Lower lobe of right lung (tissue), 2 donors: ENCODE data around the gene CCDC9. TPM values are rescaled to one million over a fixed set of nuclear protein-coding genes. Genes with fewer than 3 reads are reported as not detected.
A peak's percentile ranks its signal among the peaks of the same experiment; 100 is the strongest.

Experiments
- ATAC-seq, 2 donors: fragments of 200-7000 bp; cut with Tn5 transposase; one replicate each; pipeline ENCODE4 v1.9.1; 2020 to 2022; ENCODE audit warnings: mild to moderate bottlenecking in 2 of 2, moderate library complexity in 2 of 2
- DNase-seq: peaks from one replicate; pipeline ENCODE4 v3.0.0-alpha.2; 2020
- H3K27ac ChIP-seq: fragments of 200-600 bp; one replicate; pipeline ENCODE4 v1.8.0; 2022
- H3K27me3 ChIP-seq: fragments of 200-600 bp; one replicate; pipeline ENCODE4 v1.8.0; 2022; ENCODE audit warnings: low read depth
- H3K36me3 ChIP-seq: fragments of 200-600 bp; one replicate; pipeline ENCODE4 v1.8.0; 2022; ENCODE audit warnings: mild to moderate bottlenecking
- H3K4me1 ChIP-seq: fragments of 200-600 bp; one replicate; pipeline ENCODE4 v1.8.0; 2022
- H3K4me3 ChIP-seq: fragments of 200-600 bp; one replicate; pipeline ENCODE4 v1.8.0; 2022; ENCODE audit warnings: mild to moderate bottlenecking
- H3K9me3 ChIP-seq: fragments of 200-600 bp; one replicate; pipeline ENCODE4 v1.8.0; 2022
- CTCF ChIP-seq: fragments of 200-600 bp; IDR thresholded peaks from one replicate; pipeline ENCODE4 v1.8.0; 2022; ENCODE audit warnings: antibody characterized with exemption, mild to moderate bottlenecking
- intact Hi-C: fragments of 100-400 bp; cut with DNase I; formaldehyde crosslinking; loops from one replicate; pipeline ENCODE4 v1.11.0; 2022
- total RNA-seq: library from RNA; stranded (reverse); fragmentation: NEBNext Ultra II Directional; extraction: Animal tissue kit (Norgen Biotek cat#: 25700); gene quantifications from one replicate; pipeline ENCODE4 v1.2.1, GENCODE V29; 2021
- donor health status: DM: no; HTN: yes; CAD: no; lungs with severe emphysema.

The CCDC9 gene
- total RNA-seq, 1 donor from 2014 or later, result 30.7 TPM

- no peaks in the 10 kb centered on the region for H3K9me3 ChIP-seq
- ATAC-seq (no peak), DNase-seq (no peak)
- intact Hi-C loops, result no loop called here
- H3K27ac ChIP-seq, result no peak overlapping the region
- no peaks in the 10 kb centered on the region for H3K27me3 ChIP-seq
- no peaks in the 10 kb centered on the region for H3K36me3 ChIP-seq
- no peak overlapping the region for H3K4me3 ChIP-seq
- no peak for TF ChIP-seq CTCF
- H3K4me1 ChIP-seq, result no peaks in the 10 kb centered on the region
Measured at GRCh38 chr19:47306303-47306702, 50.0 kb downstream of the CCDC9 start.

GRCh38 chr19:47309038-47309437 is 52.7 kb downstream of the CCDC9 start:
- Histone ChIP-seq H3K36me3 (no peaks in the 10 kb centered on the region), H3K4me1 (peaks cover 10% of the 10 kb centered on the region), H3K4me3 (no peak overlapping the region), H3K27ac (peak overlapping the region; percentile 36), H3K9me3 (no peaks in the 10 kb centered on the region), H3K27me3 (peaks cover 7% of the 10 kb centered on the region)
- intact Hi-C loops, result no loop called here
- no peak for TF ChIP-seq CTCF
- no peak for ATAC-seq
- DNase-seq, result no peak

- H3K36me3 ChIP-seq, result no peaks in the 10 kb centered on the region
- H3K27me3 ChIP-seq, result peaks cover 7% of the 10 kb centered on the region
- ATAC-seq (peak; percentile 51 to 73), DNase-seq (peak; percentile 73)
- peak within 1 kb of the TSS; percentile 46 for H3K4me3 ChIP-seq
- H3K27ac ChIP-seq, result peak within 1 kb of the TSS; percentile 67
- TF ChIP-seq CTCF, result no peak
- no peaks in the 10 kb centered on the region for H3K9me3 ChIP-seq
- H3K4me1 ChIP-seq, result peaks cover 10% of the 10 kb centered on the region
- intact Hi-C loops, result no loop called here
Measured at GRCh38 chr19:47309608-47310007, 53.3 kb downstream of the CCDC9 start, which contains the start of gene C5AR1. Gene C5AR1 (plus strand): TSS chr19:47309861. CDS start chr19:47309896, 35 bp downstream.

- peaks cover 7% of the 10 kb centered on the region for H3K27me3 ChIP-seq
- TF ChIP-seq CTCF, result no peak
- H3K4me1 ChIP-seq, result peaks cover 10% of the 10 kb centered on the region
- peak overlapping the region; percentile 67 for H3K27ac ChIP-seq
- no peaks in the 10 kb centered on the region for H3K9me3 ChIP-seq
- no peak for DNase-seq
- ATAC-seq, result no peak
- no peaks in the 10 kb centered on the region for H3K36me3 ChIP-seq
- H3K4me3 ChIP-seq, result peak overlapping the region; percentile 46
- intact Hi-C loops, result no loop called here
Measured at GRCh38 chr19:47310323-47310722, 54.0 kb downstream of the CCDC9 start.

- H3K27me3 ChIP-seq, result peaks cover 7% of the 10 kb centered on the region
- peak; percentile 84 for DNase-seq
- H3K36me3 ChIP-seq, result no peaks in the 10 kb centered on the region
- no peaks in the 10 kb centered on the region for H3K9me3 ChIP-seq
- intact Hi-C loops, result no loop called here
- no peak for TF ChIP-seq CTCF
- peak; percentile 33 to 44 for ATAC-seq
- H3K27ac ChIP-seq, result peak overlapping the region; percentile 67
- peaks cover 10% of the 10 kb centered on the region for H3K4me1 ChIP-seq
- H3K4me3 ChIP-seq, result peak overlapping the region; percentile 46
Measured at GRCh38 chr19:47310819-47311218, 54.5 kb downstream of the CCDC9 start.
